HepG2 (cell line): ENCODE measurements around the gene TRAPPC4. TPM values are rescaled to one million over a fixed set of nuclear protein-coding genes. Genes with fewer than 3 reads are reported as not detected.

Experiments used
- FOXJ3 ChIP-seq: sonication (generic); formaldehyde crosslinking; IDR thresholded peaks from 2 replicates; pipeline ENCODE4 v1.4.0; 2020; ENCODE audit warnings: missing genetic modification reagents, mild to moderate bottlenecking, borderline replicate concordance
- HMG20A ChIP-seq: IDR thresholded peaks from 2 replicates; pipeline ENCODE4 v1.6.1; 2016; ENCODE audit warnings: borderline replicate concordance
- IRX3 ChIP-seq: sonication (generic); formaldehyde crosslinking; IDR thresholded peaks from 2 replicates; pipeline ENCODE4 v1.8.1; 2023; ENCODE audit warnings: mild to moderate bottlenecking, low read depth, missing genetic modification reagents, borderline replicate concordance
- JUND ChIP-seq: sonication (generic); formaldehyde crosslinking; IDR thresholded peaks from 2 replicates; pipeline ENCODE4 v1.8.0; 2022; ENCODE audit warnings: mild to moderate bottlenecking, missing genetic modification reagents
- PATZ1 ChIP-seq: sonication (generic); formaldehyde crosslinking; IDR thresholded peaks from 2 replicates; pipeline ENCODE4 v1.4.0; 2020; ENCODE audit warnings: missing genetic modification reagents
- PRDM15 ChIP-seq: sonication (generic); formaldehyde crosslinking; IDR thresholded peaks from 2 replicates; pipeline ENCODE4 v1.4.0; 2020; ENCODE audit warnings: missing genetic modification reagents
- PRMT3 ChIP-seq: sonication (generic); formaldehyde crosslinking; IDR thresholded peaks from 2 replicates; pipeline ENCODE4 v1.8.1; 2022; ENCODE audit warnings: low read depth, mild to moderate bottlenecking, moderate library complexity, missing genetic modification reagents, borderline replicate concordance
- RAD21 ChIP-seq: fragments of 450-650 bp; formaldehyde crosslinking; IDR thresholded peaks from 2 replicates; pipeline ENCODE4 v1.5.0; 2020; ENCODE audit warnings: mild to moderate bottlenecking
- RFX3 ChIP-seq: IDR thresholded peaks from 2 replicates; pipeline ENCODE4 v1.6.1; 2016; ENCODE audit warnings: missing biosample characterization, missing genetic modification reagents
- SIN3B ChIP-seq: fragments of 150-350 bp; IDR thresholded peaks from 2 replicates; pipeline ENCODE4 v1.6.1; 2014; ENCODE audit warnings: low read length
- TBL1XR1 ChIP-seq: fragments of 150-350 bp; IDR thresholded peaks from 2 replicates; pipeline ENCODE4 v1.6.1; 2014; ENCODE audit warnings: borderline replicate concordance, low read length; ENCODE audit not compliant: partially characterized antibody
- TEAD3 ChIP-seq: optimal IDR thresholded peaks from 2 replicates; pipeline ENCODE3; 2016; ENCODE audit warnings: borderline replicate concordance
- TMF1 ChIP-seq: sonication (generic); formaldehyde crosslinking; IDR thresholded peaks from 2 replicates; pipeline ENCODE4 v1.8.1; 2022; ENCODE audit warnings: low read depth, missing genetic modification reagents
- WIZ ChIP-seq: sonication (generic); formaldehyde crosslinking; IDR thresholded peaks from 2 replicates; pipeline ENCODE4 v1.5.1; 2020; ENCODE audit warnings: mild to moderate bottlenecking, missing genetic modification reagents
- ZNF225 ChIP-seq: sonication (generic); formaldehyde crosslinking; IDR thresholded peaks from 2 replicates; pipeline ENCODE4 v1.4.0; 2020; ENCODE audit warnings: mild to moderate bottlenecking, missing genetic modification reagents
- ZNF430 ChIP-seq: sonication (generic); formaldehyde crosslinking; IDR thresholded peaks from 2 replicates; pipeline ENCODE4 v1.9.0; 2021; ENCODE audit warnings: mild to moderate bottlenecking, missing genetic modification reagents
- ZNF562 ChIP-seq: sonication (generic); formaldehyde crosslinking; IDR thresholded peaks from 2 replicates; pipeline ENCODE4 v1.8.0; 2022; ENCODE audit warnings: missing genetic modification reagents, borderline replicate concordance
- ZNF781 ChIP-seq: sonication (generic); formaldehyde crosslinking; IDR thresholded peaks from 2 replicates; pipeline ENCODE4 v1.5.1; 2020; ENCODE audit warnings: borderline replicate concordance, mild to moderate bottlenecking, missing genetic modification reagents; ENCODE audit errors: not compliant biosample characterization
- ZSCAN31 ChIP-seq: sonication (generic); formaldehyde crosslinking; IDR thresholded peaks from 2 replicates; pipeline ENCODE4 v1.5.0; 2020; ENCODE audit warnings: low read depth, mild to moderate bottlenecking, missing genetic modification reagents
- polyA plus RNA-seq, 8 experiments: library from polyadenylated mRNA; depleted of rRNA in 3 of 8; stranded (reverse) in 7 of 8; unstranded in 1 of 8; fragments of >200 nt; fragmentation: Illumina TruSeq in 4 of 8; extraction: Trizol in 4 of 8; gene quantifications; 2 replicates each; pipeline versions ENCODE4 v1.2.1 to v1.2.3, GENCODE V29; 2011 to 2016; ENCODE audit warnings: low read depth in 4 of 8, missing spikeins in 1 of 8, mixed read lengths in 1 of 8; ENCODE audit not compliant: insufficient read depth in 1 of 8
- total RNA-seq, 5 experiments: library from RNA; depleted of rRNA; stranded (reverse); fragments of >200 nt; fragmentation: Illumina TruSeq; extraction: Trizol; gene quantifications; 2 replicates each; pipeline ENCODE4 v1.2.3, GENCODE V29; 2016; ENCODE audit warnings: low read depth in 1 of 5
- TF ChIP-seq, protein P1 (sequence below): sonication (generic); formaldehyde crosslinking; IDR thresholded peaks from 2 replicates; pipeline ENCODE4 v1.4.0; 2020; ENCODE audit warnings: missing genetic modification reagents

The TRAPPC4 gene
- total and polyA plus RNA-seq, 2 of the 13 experiments (the other 11 are each of a cell fraction or from before 2014, with no cell fraction given): 97.4 to 140 TPM

GRCh38 chr11:118996926-118997626 lies 21.5 kb upstream of the TRAPPC4 start (continued):
- no peak for TF ChIP-seq ZNF781 (CRISPR knock-in tag)
- TF ChIP-seq RAD21 (CRISPR knock-in tag): no peak
- no peak for TF ChIP-seq HMG20A
- TF ChIP-seq TEAD3 (CRISPR knock-in tag): peak; percentile 3
- TF ChIP-seq IRX3: no peak
- no peak for TF ChIP-seq SIN3B
- peak; percentile 21; the same call in 1 of the 2 replicates for TF ChIP-seq WIZ
- TF ChIP-seq PRDM15: no peak
- TF ChIP-seq FOXJ3 (CRISPR knock-in tag): 0 out of 2 replicates have a peak, but pooled peaks have one; percentile 13
- TF ChIP-seq TMF1 (CRISPR knock-in tag): no peak
- no peak for TF ChIP-seq ZNF562
- TF ChIP-seq PRMT3 (CRISPR knock-in tag): 0 out of 2 replicates have a peak, but pooled peaks have one; percentile 28
- no peak for TF ChIP-seq ZNF430 (CRISPR knock-in tag)
- TF ChIP-seq ZSCAN31 (CRISPR knock-in tag): no peak
- TF ChIP-seq ZNF225: no peak
- TF ChIP-seq, protein P1, sequence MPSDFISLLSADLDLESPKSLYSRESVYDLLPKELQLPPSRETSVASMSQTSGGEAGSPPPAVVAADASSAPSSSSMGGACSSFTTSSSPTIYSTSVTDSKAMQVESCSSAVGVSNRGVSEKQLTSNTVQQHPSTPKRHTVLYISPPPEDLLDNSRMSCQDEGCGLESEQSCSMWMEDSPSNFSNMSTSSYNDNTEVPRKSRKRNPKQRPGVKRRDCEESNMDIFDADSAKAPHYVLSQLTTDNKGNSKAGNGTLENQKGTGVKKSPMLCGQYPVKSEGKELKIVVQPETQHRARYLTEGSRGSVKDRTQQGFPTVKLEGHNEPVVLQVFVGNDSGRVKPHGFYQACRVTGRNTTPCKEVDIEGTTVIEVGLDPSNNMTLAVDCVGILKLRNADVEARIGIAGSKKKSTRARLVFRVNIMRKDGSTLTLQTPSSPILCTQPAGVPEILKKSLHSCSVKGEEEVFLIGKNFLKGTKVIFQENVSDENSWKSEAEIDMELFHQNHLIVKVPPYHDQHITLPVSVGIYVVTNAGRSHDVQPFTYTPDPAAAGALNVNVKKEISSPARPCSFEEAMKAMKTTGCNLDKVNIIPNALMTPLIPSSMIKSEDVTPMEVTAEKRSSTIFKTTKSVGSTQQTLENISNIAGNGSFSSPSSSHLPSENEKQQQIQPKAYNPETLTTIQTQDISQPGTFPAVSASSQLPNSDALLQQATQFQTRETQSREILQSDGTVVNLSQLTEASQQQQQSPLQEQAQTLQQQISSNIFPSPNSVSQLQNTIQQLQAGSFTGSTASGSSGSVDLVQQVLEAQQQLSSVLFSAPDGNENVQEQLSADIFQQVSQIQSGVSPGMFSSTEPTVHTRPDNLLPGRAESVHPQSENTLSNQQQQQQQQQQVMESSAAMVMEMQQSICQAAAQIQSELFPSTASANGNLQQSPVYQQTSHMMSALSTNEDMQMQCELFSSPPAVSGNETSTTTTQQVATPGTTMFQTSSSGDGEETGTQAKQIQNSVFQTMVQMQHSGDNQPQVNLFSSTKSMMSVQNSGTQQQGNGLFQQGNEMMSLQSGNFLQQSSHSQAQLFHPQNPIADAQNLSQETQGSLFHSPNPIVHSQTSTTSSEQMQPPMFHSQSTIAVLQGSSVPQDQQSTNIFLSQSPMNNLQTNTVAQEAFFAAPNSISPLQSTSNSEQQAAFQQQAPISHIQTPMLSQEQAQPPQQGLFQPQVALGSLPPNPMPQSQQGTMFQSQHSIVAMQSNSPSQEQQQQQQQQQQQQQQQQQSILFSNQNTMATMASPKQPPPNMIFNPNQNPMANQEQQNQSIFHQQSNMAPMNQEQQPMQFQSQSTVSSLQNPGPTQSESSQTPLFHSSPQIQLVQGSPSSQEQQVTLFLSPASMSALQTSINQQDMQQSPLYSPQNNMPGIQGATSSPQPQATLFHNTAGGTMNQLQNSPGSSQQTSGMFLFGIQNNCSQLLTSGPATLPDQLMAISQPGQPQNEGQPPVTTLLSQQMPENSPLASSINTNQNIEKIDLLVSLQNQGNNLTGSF (CRISPR knock-in tag): no peak
- no peak for TF ChIP-seq RFX3 (CRISPR knock-in tag)
- no peak for TF ChIP-seq PATZ1 (CRISPR knock-in tag)
- no peak for TF ChIP-seq TBL1XR1
- no peak for TF ChIP-seq JUND
